ENCODE results near the gene CREB3L2. TPM values are rescaled to one million over a fixed set of nuclear protein-coding genes. Genes with fewer than 3 reads are reported as not detected.

The CREB3L2 gene
- total RNA-seq, 4 donors from 2014 or later = 7.9 to 19.1 (median 11.7) TPM

GRCh38 chr7:137964824-137965545, 36.9 kb downstream of the CREB3L2 start:
- no peak for DNase-seq (ENCODE audit: low spot score in 2 of 2)
- intact Hi-C loops (cut with DNase I; ENCODE audit: low total_unique reads) = no loop called here

DNA sequence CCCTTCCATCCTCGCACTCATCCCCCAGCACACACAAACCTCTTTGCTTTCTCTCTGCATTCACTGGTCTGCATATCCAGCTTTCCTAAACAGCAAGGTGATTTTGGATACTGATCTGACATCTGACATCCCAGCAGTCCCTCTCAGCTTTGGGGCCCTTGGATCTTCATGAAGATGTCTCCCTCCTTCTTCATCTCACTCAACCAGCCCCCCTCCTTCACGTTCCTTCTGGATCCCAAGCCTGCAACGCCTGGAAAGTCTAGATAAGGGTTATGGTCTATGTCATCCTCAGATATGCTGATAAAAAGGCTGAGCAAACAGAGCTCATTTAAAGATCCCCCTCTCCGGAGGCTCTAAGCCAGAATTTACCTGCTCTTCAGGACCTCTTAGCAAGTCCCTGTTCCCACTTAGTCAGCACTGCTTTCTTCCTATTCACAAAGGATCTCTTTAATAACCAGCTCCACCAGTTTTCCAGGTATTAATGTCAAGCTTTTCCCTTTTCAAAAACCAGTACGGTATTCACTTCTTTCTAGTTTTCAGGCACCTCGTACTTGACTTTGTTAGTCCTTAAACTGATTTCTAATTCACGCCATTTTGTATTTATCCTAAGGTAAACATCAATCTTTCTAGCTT, 38.9 kb downstream of the CREB3L2 start:
- no peak for DNase-seq (ENCODE audit: low spot score in 2 of 2)
- TF ChIP-seq POLR2A (IDR thresholded peaks at IDR 0.05) (no peak), CTCF (IDR thresholded peaks at IDR 0.05) (no peak)
- H3K4me3 ChIP-seq (ENCODE audit: low read depth, poor library complexity, severe bottlenecking) = no peak overlapping the region
- 70 to 79% methylated on average over 7 of the region's 7 CpGs for WGBS, 2 donors
- intact Hi-C loops (cut with DNase I; ENCODE audit: low total_unique reads) = no loop called here

More at GRCh38 chr7:137964824-137965545, 36.9 kb downstream of the CREB3L2 start:
- no peak for TF ChIP-seq POLR2A (IDR thresholded peaks at IDR 0.05)
- no peak for TF ChIP-seq CTCF (IDR thresholded peaks at IDR 0.05)
- no peak overlapping the region for H3K4me3 ChIP-seq (ENCODE audit: low read depth, poor library complexity, severe bottlenecking)
- 89 to 90% methylated on average over 14 of the region's 14 CpGs for WGBS, 2 donors

GRCh38 chr7:137962491-137962874, 39.4 kb downstream of the CREB3L2 start:
- DNase-seq (ENCODE audit: low spot score in 2 of 2) = no peak
- WGBS, 2 donors = 81 to 85% methylated on average over 5 of the region's 5 CpGs
- intact Hi-C loops (cut with DNase I; ENCODE audit: low total_unique reads) = no loop called here
- H3K4me3 ChIP-seq (ENCODE audit: low read depth, poor library complexity, severe bottlenecking) = no peak overlapping the region
- TF ChIP-seq POLR2A (IDR thresholded peaks at IDR 0.05) = no peak
- no peak for TF ChIP-seq CTCF (IDR thresholded peaks at IDR 0.05)

GRCh38 chr7:137961200-137962177, 40.4 kb downstream of the CREB3L2 start:
- no peak for DNase-seq (ENCODE audit: low spot score in 2 of 2)
- no peak for TF ChIP-seq CTCF (IDR thresholded peaks at IDR 0.05)
- no peak for TF ChIP-seq POLR2A (IDR thresholded peaks at IDR 0.05)
- no peak overlapping the region for H3K4me3 ChIP-seq (ENCODE audit: low read depth, poor library complexity, severe bottlenecking)
- WGBS, 2 donors = 91 to 94% methylated on average over 11 of the region's 11 CpGs
- intact Hi-C loops (cut with DNase I; ENCODE audit: low total_unique reads) = no loop called here

- H3K4me3 ChIP-seq (ENCODE audit: low read depth, poor library complexity, severe bottlenecking) = no peak overlapping the region
- TF ChIP-seq POLR2A (IDR thresholded peaks at IDR 0.05) (no peak), CTCF (IDR thresholded peaks at IDR 0.05) (no peak)
- 90 to 98% methylated on average over 1 of the region's 1 CpG for WGBS, 2 donors
- intact Hi-C loops (cut with DNase I; ENCODE audit: low total_unique reads) = no loop called here
- no peak for DNase-seq (ENCODE audit: low spot score in 2 of 2)
Measured at GRCh38 chr7:137960020-137960419, 41.9 kb downstream of the CREB3L2 start.

All from lower leg skin (tissue), 4 donors.